Frontal cortex (tissue), 4 donors: ENCODE results near the gene RASGRP3. TPM values are rescaled to one million over a fixed set of nuclear protein-coding genes. Genes with fewer than 3 reads are reported as not detected.

Source experiments
- DNase-seq, 2 donors: peaks; one replicate each; pipeline ENCODE4 v3.0.0; 2012; ENCODE audit warnings: low spot score in 2 of 2
- FAIRE-seq: peaks from 2 replicates; lab custom pipeline; 2012; peaks lifted over from hg19 to GRCh38; lab: Jason Lieb, UNC
- small RNA-seq: library from RNA; depleted of rRNA; stranded (forward); fragments of <200 nt; gene quantifications from one replicate; pipeline ENCODE3, GENCODE V24; 2014
- total RNA-seq: library from RNA; depleted of rRNA; stranded (reverse); fragments of >200 nt; gene quantifications from one replicate; pipeline ENCODE4 v1.2.3, GENCODE V29; 2014
- donor health status: control.
- donor health status: control.
- donor health status: control.

RASGRP3 gene
- total RNA-seq, 1 donor from 2014 or later = 7.7 TPM

DNA sequence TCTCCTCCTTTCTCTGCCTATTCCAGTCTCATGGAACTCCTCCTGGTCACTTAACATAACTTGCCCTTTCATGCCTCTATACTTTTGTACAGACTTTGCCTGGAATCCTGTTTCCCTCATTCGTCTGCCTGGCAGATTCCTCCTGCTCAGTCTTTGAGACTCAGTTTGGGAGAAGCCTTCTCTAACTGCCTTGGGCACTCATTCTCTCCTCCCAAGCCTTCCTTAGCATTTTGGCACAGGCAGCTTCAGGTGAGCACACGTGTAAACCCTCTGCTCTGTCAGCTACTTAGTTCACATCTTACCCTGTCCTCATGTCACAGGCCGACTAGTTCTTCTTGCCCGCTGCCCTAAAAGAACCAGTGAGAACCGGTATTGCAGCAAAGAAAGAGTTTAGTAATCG is 128.6 kb downstream of the RASGRP3 start:
- FAIRE-seq (no peak), DNase-seq (no peak)

DNA sequence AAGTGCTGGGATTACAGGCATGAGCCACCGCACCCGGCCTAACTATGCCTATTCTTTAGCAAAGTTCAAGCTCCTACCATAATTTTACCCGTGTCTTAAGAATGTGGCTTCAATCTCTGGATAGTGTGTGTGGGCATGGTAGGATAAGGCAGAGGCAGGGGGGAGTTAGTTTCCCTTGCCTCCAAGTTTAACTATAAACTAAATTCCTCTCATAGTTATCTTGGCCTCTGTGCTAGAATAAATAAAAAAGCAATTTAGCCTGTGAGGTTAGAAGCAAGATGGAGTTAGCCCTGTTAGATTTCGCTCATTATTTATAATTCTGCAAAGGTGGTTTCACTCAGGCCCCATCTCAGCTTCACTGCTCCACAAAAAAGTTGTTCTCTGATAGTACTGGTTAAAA is 129.7 kb downstream of the RASGRP3 start:
- FAIRE-seq (no peak), DNase-seq (no peak)

DNA sequence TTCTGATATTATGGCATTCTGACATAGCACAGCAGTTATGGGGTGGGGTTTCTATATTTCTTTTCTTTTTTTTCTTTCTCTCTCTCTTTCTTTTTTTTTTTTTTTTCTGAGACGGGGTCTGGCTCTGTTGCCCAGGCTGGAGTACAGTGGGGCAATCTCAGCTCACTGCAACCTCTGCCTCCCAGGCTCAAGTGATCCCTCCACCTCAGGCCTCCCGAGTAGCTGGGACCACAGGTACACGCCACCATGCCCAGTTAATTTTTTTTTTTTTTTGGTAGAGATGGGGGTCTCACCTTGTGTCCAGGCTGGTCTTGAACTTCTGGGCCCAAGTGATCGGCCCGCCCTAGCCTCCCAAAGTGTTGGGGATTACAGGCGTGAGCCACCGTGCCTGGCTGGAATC is 130.2 kb downstream of the RASGRP3 start:
- DNase-seq (no peak), FAIRE-seq (no peak)

DNA sequence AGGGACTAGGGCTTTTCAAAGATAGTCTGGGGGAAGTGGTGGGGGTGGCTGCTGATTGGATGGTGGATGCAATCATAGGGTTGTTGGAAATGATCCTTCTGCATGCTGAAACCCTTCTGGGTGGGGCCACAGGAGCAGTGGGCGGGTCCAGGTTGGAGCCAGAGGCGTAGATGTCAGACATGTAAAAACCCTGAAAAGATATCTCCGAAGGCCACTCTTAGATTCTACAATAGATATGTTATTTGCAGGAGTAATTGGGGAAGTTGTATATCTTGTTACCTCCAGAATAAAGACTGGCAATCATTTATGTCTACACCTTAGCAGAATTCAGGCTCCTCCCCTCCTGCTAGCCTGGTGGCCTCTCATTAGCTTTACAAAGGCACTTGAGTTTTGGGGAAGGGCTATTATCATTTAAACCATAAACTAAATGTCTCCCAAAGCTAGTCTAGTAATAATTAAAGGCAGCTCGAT is 130.8 kb downstream of the RASGRP3 start:
- DNase-seq (no peak), FAIRE-seq (no peak)

DNA sequence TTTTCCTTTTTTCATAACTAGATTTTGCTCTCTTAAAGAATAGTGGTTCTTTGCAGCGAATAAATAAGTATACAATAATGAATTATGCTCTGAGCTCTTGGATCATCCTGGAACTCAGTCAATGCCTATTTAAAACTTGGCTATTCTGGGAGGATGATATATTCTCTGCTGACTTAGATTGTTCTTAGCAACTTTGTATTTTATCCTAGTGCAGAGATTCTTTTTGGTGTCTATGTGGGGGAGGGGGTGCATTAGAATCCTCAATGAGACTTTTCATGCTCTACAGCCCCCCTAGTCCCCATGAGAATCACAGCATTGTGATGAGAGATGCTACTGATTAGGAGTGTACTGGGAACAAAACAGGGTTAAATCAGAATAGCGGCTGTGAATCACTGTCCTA is 131.5 kb downstream of the RASGRP3 start:
- DNase-seq (no peak), FAIRE-seq (no peak)

DNA sequence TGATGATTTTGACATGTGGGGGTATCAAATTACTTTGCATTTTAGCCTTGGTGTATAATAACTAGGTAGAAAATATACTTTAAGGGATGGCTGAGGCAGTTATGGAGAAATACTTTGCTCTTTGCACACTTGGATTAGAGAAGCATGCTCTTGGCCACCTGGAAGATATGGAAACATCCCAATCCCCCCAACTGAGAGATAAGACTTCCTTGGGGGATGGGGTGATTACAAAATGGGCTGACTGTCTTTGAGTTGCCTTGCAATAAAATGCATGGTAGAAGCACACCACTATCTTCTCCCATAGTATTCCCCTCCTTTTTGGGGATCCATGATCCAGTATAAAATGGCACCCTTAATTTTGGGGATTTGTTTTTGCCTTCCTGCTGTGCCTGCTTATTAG is 137.7 kb downstream of the RASGRP3 start:
- DNase-seq = no peak

More for the DNA sequence above, 137.7 kb downstream of the RASGRP3 start:
- FAIRE-seq = no peak

Small RNA genes lying within 50 kb of the gene (small RNA-seq; reads per million reads assigned to genes)
- not detected for gene ATP6V0E1P3

Other genes with a start within 250 kb of the RASGRP3 start
- gene FAM98A, start 122.7 kb downstream of the RASGRP3 start, total RNA-seq = 12.2 TPM